GM18517 (cell line): ENCODE measurements around the gene UBQLN3.
A peak's percentile ranks its signal among the peaks of the same experiment; 100 is the strongest.

Source experiments
- ATAC-seq: cut with Tn5 transposase; IDR thresholded peaks from one replicate; pipeline ENCODE4 v1.9.1; 2021; ENCODE audit warnings: mild to moderate bottlenecking, moderate library complexity; ENCODE audit not compliant: unreplicated experiment

The UBQLN3 gene

GRCh38 chr11:5509803-5510202 lies at the start of gene UBQLN3:
UBQLN3 (minus strand) TSS chr11:5509957; CDS start chr11:5509558, 399 bp downstream.
- ATAC-seq: no peak

GRCh38 chr11:5557751-5558150 lies 48.0 kb upstream of the UBQLN3 start:
- ATAC-seq: no peak

GRCh38 chr11:5556596-5557188 lies 46.9 kb upstream of the UBQLN3 start:
- ATAC-seq: no peak

- no peak for ATAC-seq
Observed at GRCh38 chr11:5553343-5553742, 43.6 kb upstream of the UBQLN3 start.

- peak; percentile 48 for ATAC-seq
Observed at GRCh38 chr11:5550440-5551095, 40.8 kb upstream of the UBQLN3 start.

- no peak for ATAC-seq
Observed at GRCh38 chr11:5548440-5548839, 38.7 kb upstream of the UBQLN3 start, which contains the start of gene OR52H1. OR52H1 (minus strand) TSS chr11:5548540; CDS start chr11:5545505, 3,035 bp downstream.

- peak; percentile 56 for ATAC-seq
Observed at GRCh38 chr11:5547982-5548381, 38.2 kb upstream of the UBQLN3 start.

- ATAC-seq: no peak
Observed at GRCh38 chr11:5546457-5546856, 36.7 kb upstream of the UBQLN3 start.

GRCh38 chr11:5541427-5541826 lies 31.7 kb upstream of the UBQLN3 start:
- no peak for ATAC-seq

- no peak for ATAC-seq
Observed at GRCh38 chr11:5536482-5536881, 26.7 kb upstream of the UBQLN3 start.

GRCh38 chr11:5534046-5534445 lies 24.3 kb upstream of the UBQLN3 start:
- no peak for ATAC-seq

GRCh38 chr11:5531053-5531831 lies 21.5 kb upstream of the UBQLN3 start:
- ATAC-seq: no peak

- ATAC-seq: no peak
Observed at GRCh38 chr11:5528495-5528894, 18.7 kb upstream of the UBQLN3 start.

- ATAC-seq: no peak
Observed at GRCh38 chr11:5527716-5528115, 18.0 kb upstream of the UBQLN3 start.

- ATAC-seq: no peak
Observed at GRCh38 chr11:5524756-5525155, 15.0 kb upstream of the UBQLN3 start.

- no peak for ATAC-seq
Observed at GRCh38 chr11:5522308-5522707, 12.6 kb upstream of the UBQLN3 start.

- no peak for ATAC-seq
Observed at GRCh38 chr11:5521540-5521939, 11.8 kb upstream of the UBQLN3 start.

- ATAC-seq: no peak
Observed at GRCh38 chr11:5516599-5516998, 6.8 kb upstream of the UBQLN3 start, which contains the start of gene UBQLNL. UBQLNL (minus strand) TSS chr11:5516699; CDS start chr11:5516441, 258 bp downstream.

- no peak for ATAC-seq
Observed at GRCh38 chr11:5514841-5515240, 5.1 kb upstream of the UBQLN3 start.

- no peak for ATAC-seq
Observed at GRCh38 chr11:5508605-5509004, 1.2 kb downstream of the UBQLN3 start.

GRCh38 chr11:5507933-5508305 lies 1.8 kb downstream of the UBQLN3 start:
- no peak for ATAC-seq
